Spleen (tissue), 7 donors: ENCODE results near the gene P2RX6.

Experiments
- CTCF ChIP-seq, 11 experiments: fragments of 200-600 bp in 7 of 11; fragments of 450-650 bp in 4 of 11; sonication (generic) in 4 of 11; IDR thresholded peaks in 8 of 11; conservative IDR thresholded peaks in 3 of 11; 1 replicate in 7 of 11; 2 replicates in 4 of 11; pipeline versions ENCODE4 v1.4.0 to v1.8.0; 2016 to 2021; ENCODE audit warnings: antibody characterized with exemption in 11 of 11, inconsistent platforms in 4 of 11, mild to moderate bottlenecking in 1 of 11
- POLR2A ChIP-seq, 3 donors: fragments of 450-650 bp; IDR thresholded peaks; one replicate each; pipeline ENCODE4 v1.5.1; 2017; ENCODE audit warnings: antibody characterized with exemption in 3 of 3, mild to moderate bottlenecking in 1 of 3
- POLR2AphosphoS5 ChIP-seq, 3 donors: sonication (generic); formaldehyde crosslinking; IDR thresholded peaks; one replicate each; pipeline ENCODE4 v1.5.1; 2017; ENCODE audit warnings: antibody characterized with exemption in 3 of 3
- donor health status: DM: no; HTN: no; CAD: no; lungs with moderate emphysema.
- donor health status: DM: no; HTN: no; CAD: no.
- donor health status: DM: no; HTN: no; CAD: no.

GRCh38 chr22:20996598-20997535 lies 18.1 kb upstream of the P2RX6 start:
- TF ChIP-seq CTCF (IDR thresholded peaks at IDR 0.05 in 8 of 11, conservative IDR thresholded peaks at IDR 0.05 in 3 of 11) (no peak), POLR2A (IDR thresholded peaks at IDR 0.05) (no peak), POLR2AphosphoS5 (IDR thresholded peaks at IDR 0.05) (peak; percentile 2 to 75 (median 45))
